WTC11 (cell line): ENCODE data around the gene TMCO2. TPM values are rescaled to one million over a fixed set of nuclear protein-coding genes. Genes with fewer than 3 reads are reported as not detected.

Experiments used
- ATAC-seq: fragments of 200-7000 bp; cut with Tn5 transposase; 2 replicates; pipeline ENCODE4 v1.10.0; 2021; ENCODE audit warnings: mild to moderate bottlenecking, moderate library complexity
- CTCF ChIA-PET: fragments of 300-600 bp; sonication (Branson Sonifier 250); formaldehyde crosslinking; loops from one replicate; lab custom pipeline; 2021; ENCODE audit warnings: antibody characterized with exemption; lab: Charles Lee
- POLR2A ChIA-PET: fragments of 350-600 bp; sonication (Branson Sonifier 250); formaldehyde crosslinking; loops from one replicate; lab custom pipeline; 2021; ENCODE audit warnings: antibody characterized with exemption; lab: Charles Lee
- DNase-seq: peaks from one replicate; pipeline ENCODE4 v3.0.0; 2021; ENCODE audit warnings: low spot score
- H3K27ac Mint-ChIP-seq: 2 replicates; pipeline ENCODE4 v1.8.0; 2021; ENCODE audit warnings: mixed read lengths
- H3K27me3 Mint-ChIP-seq: 2 replicates; pipeline ENCODE4 v1.8.0; 2021; ENCODE audit warnings: low read depth, mild to moderate bottlenecking, moderate library complexity, mixed read lengths
- H3K36me3 Mint-ChIP-seq: 2 replicates; pipeline ENCODE4 v1.8.0; 2021; ENCODE audit warnings: mixed read lengths
- H3K4me1 Mint-ChIP-seq: 2 replicates; pipeline ENCODE4 v1.8.0; 2022; ENCODE audit warnings: mixed read lengths
- H3K4me3 Mint-ChIP-seq: 2 replicates; pipeline ENCODE4 v1.8.0; 2021; ENCODE audit warnings: mild to moderate bottlenecking, moderate library complexity, mixed read lengths
- H3K9me3 Mint-ChIP-seq: 2 replicates; pipeline ENCODE4 v1.8.0; 2021; ENCODE audit warnings: mixed read lengths
- AFF4 ChIP-seq: sonication (generic); formaldehyde crosslinking; IDR thresholded peaks from 2 replicates; pipeline ENCODE4 v1.8.1; 2023; ENCODE audit warnings: mild to moderate bottlenecking, missing genetic modification reagents, borderline replicate concordance
- CBFB ChIP-seq: sonication (generic); formaldehyde crosslinking; IDR thresholded peaks from 2 replicates; pipeline ENCODE4 v1.8.1; 2022; ENCODE audit warnings: mild to moderate bottlenecking, low read depth, missing genetic modification reagents
- NFE2L1 ChIP-seq: sonication (generic); formaldehyde crosslinking; IDR thresholded peaks from 2 replicates; pipeline ENCODE4 v1.8.1; 2023; ENCODE audit warnings: missing genetic modification reagents
- NFYB ChIP-seq: sonication (generic); formaldehyde crosslinking; conservative IDR thresholded peaks from 2 replicates; pipeline ENCODE4 v1.8.0; 2022; ENCODE audit warnings: low read depth, missing genetic modification reagents
- NR1H2 ChIP-seq: sonication (generic); formaldehyde crosslinking; IDR thresholded peaks from 2 replicates; pipeline ENCODE4 v1.9.0; 2021; ENCODE audit warnings: mild to moderate bottlenecking, moderate library complexity, missing genetic modification reagents
- NR3C1 ChIP-seq: sonication (generic); formaldehyde crosslinking; conservative IDR thresholded peaks from 2 replicates; pipeline ENCODE4 v1.8.1; 2023; ENCODE audit warnings: low read depth, mild to moderate bottlenecking, missing genetic modification reagents
- PRRX2 ChIP-seq: fragments of 250-450 bp; sonication (Bioruptor Pico); IDR thresholded peaks from 2 replicates; pipeline ENCODE4 v1.8.0; 2021; ENCODE audit warnings: mild to moderate bottlenecking
- USF2 ChIP-seq: sonication (generic); formaldehyde crosslinking; IDR thresholded peaks from 2 replicates; pipeline ENCODE4 v1.8.1; 2023; ENCODE audit warnings: mild to moderate bottlenecking, missing genetic modification reagents, moderate library complexity
- total RNA-seq: library from RNA; stranded (reverse); gene quantifications from 3 replicates; pipeline ENCODE4 v1.2.3, GENCODE V29; 2021
- TF ChIP-seq, protein P1 (sequence below): fragments of 250-450 bp; sonication (Bioruptor Pico); IDR thresholded peaks from 2 replicates; pipeline ENCODE4 v1.9.0; 2021; ENCODE audit warnings: mild to moderate bottlenecking, borderline replicate concordance
- TF ChIP-seq, protein P2 (sequence below): fragments of 250-450 bp; sonication (Bioruptor Pico); IDR thresholded peaks from 2 replicates; pipeline ENCODE4 v2.1.2; 2022; ENCODE audit warnings: mild to moderate bottlenecking, moderate library complexity

The TMCO2 gene
- total RNA-seq, 1 experiment from 2014 or later, result not detected

- no peak for DNase-seq
- Mint-ChIP-seq H3K27ac (no peak overlapping the region), H3K27me3 (no peaks in the 10 kb centered on the region), H3K4me1 (no peaks in the 10 kb centered on the region), H3K9me3 (no peaks in the 10 kb centered on the region), H3K4me3 (no peak overlapping the region), H3K36me3 (peaks cover 5% of the 10 kb centered on the region)
- POLR2A ChIA-PET, result interaction anchor here (0.7 kb wide), 1 partner anchor 497 kb away, joined by 3 read pairs; no protein-coding TSS in a partner anchor
- TF ChIP-seq NFYB, result no peak
- no peak for TF ChIP-seq NR3C1 (CRISPR knock-in tag)
- no peak for TF ChIP-seq AFF4 (CRISPR knock-in tag)
- TF ChIP-seq NFE2L1 (CRISPR knock-in tag), result no peak
- TF ChIP-seq PRRX2 (CRISPR knock-in tag), result no peak
- TF ChIP-seq NR1H2, result no peak
- no peak for TF ChIP-seq USF2
- no peak for TF ChIP-seq CBFB (CRISPR knock-in tag)
- ATAC-seq, result no peak
- CTCF ChIA-PET, result interaction anchor here (1.0 to 1.6 kb wide), 2 partner anchors 78 to 93 kb away, joined by 4 read pairs; no protein-coding TSS in a partner anchor
These were observed 25.6 kb upstream of the TMCO2 start for GRCh38 chr1:40221977-40222772.

- Mint-ChIP-seq H3K27ac (no peak overlapping the region), H3K4me3 (no peak overlapping the region), H3K4me1 (no peaks in the 10 kb centered on the region), H3K36me3 (peaks cover 10% of the 10 kb centered on the region), H3K27me3 (no peaks in the 10 kb centered on the region), H3K9me3 (no peaks in the 10 kb centered on the region)
- TF ChIP-seq, protein P1, sequence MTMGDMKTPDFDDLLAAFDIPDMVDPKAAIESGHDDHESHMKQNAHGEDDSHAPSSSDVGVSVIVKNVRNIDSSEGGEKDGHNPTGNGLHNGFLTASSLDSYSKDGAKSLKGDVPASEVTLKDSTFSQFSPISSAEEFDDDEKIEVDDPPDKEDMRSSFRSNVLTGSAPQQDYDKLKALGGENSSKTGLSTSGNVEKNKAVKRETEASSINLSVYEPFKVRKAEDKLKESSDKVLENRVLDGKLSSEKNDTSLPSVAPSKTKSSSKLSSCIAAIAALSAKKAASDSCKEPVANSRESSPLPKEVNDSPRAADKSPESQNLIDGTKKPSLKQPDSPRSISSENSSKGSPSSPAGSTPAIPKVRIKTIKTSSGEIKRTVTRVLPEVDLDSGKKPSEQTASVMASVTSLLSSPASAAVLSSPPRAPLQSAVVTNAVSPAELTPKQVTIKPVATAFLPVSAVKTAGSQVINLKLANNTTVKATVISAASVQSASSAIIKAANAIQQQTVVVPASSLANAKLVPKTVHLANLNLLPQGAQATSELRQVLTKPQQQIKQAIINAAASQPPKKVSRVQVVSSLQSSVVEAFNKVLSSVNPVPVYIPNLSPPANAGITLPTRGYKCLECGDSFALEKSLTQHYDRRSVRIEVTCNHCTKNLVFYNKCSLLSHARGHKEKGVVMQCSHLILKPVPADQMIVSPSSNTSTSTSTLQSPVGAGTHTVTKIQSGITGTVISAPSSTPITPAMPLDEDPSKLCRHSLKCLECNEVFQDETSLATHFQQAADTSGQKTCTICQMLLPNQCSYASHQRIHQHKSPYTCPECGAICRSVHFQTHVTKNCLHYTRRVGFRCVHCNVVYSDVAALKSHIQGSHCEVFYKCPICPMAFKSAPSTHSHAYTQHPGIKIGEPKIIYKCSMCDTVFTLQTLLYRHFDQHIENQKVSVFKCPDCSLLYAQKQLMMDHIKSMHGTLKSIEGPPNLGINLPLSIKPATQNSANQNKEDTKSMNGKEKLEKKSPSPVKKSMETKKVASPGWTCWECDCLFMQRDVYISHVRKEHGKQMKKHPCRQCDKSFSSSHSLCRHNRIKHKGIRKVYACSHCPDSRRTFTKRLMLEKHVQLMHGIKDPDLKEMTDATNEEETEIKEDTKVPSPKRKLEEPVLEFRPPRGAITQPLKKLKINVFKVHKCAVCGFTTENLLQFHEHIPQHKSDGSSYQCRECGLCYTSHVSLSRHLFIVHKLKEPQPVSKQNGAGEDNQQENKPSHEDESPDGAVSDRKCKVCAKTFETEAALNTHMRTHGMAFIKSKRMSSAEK (CRISPR knock-in tag), result no peak
- TF ChIP-seq, protein P2, sequence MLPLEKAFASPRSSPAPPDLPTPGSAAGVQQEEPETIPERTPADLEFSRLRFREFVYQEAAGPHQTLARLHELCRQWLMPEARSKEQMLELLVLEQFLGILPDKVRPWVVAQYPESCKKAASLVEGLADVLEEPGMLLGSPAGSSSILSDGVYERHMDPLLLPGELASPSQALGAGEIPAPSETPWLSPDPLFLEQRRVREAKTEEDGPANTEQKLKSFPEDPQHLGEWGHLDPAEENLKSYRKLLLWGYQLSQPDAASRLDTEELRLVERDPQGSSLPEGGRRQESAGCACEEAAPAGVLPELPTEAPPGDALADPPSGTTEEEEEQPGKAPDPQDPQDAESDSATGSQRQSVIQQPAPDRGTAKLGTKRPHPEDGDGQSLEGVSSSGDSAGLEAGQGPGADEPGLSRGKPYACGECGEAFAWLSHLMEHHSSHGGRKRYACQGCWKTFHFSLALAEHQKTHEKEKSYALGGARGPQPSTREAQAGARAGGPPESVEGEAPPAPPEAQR (CRISPR knock-in tag), result no peak
- no peak for DNase-seq
- ATAC-seq, result no peak
- ChIA-PET POLR2A (interaction anchor here (0.7 kb wide), 1 partner anchor 26 kb away, joined by 3 read pairs; no protein-coding TSS in a partner anchor), CTCF (interaction anchor here (0.8 to 1.1 kb wide), 2 partner anchors 80 to 91 kb away, joined by 3 to 4 read pairs; no protein-coding TSS in a partner anchor)
These were observed 23.7 kb upstream of the TMCO2 start for GRCh38 chr1:40224040-40224439.
